Hepatocyte (in vitro differentiated cells): ENCODE measurements around the gene EPHB3. TPM values are rescaled to one million over a fixed set of nuclear protein-coding genes. Genes with fewer than 3 reads are reported as not detected.

Experiments used
- DNase-seq: peaks from one replicate; pipeline ENCODE4 v3.0.0-alpha.2; 2016; ENCODE audit warnings: low spot score
- H2AFZ ChIP-seq: fragments of 200-600 bp; sonication (generic); 2 replicates; pipeline ENCODE4 v1.6.0; 2016; ENCODE audit warnings: antibody characterized with exemption, mild to moderate bottlenecking
- H3K27ac ChIP-seq: fragments of 200-600 bp; sonication (generic); 2 replicates; pipeline ENCODE4 v1.5.1; 2016; ENCODE audit warnings: mild to moderate bottlenecking
- H3K27me3 ChIP-seq: fragments of 200-600 bp; sonication (generic); 2 replicates; pipeline ENCODE4 v1.6.1; 2016
- H3K36me3 ChIP-seq: fragments of 200-600 bp; sonication (generic); replicated peaks from 2 replicates; pipeline ENCODE4 v1.5.1; 2016; ENCODE audit warnings: low read depth; ENCODE audit not compliant: insufficient read depth
- H3K4me1 ChIP-seq: fragments of 200-600 bp; sonication (generic); 2 replicates; pipeline ENCODE4 v1.5.1; 2016; ENCODE audit warnings: mild to moderate bottlenecking, moderate library complexity; ENCODE audit not compliant: insufficient read depth
- H3K4me2 ChIP-seq: fragments of 200-600 bp; sonication (generic); 2 replicates; pipeline ENCODE4 v1.6.0; 2016
- H3K4me3 ChIP-seq: fragments of 200-600 bp; sonication (generic); 2 replicates; pipeline ENCODE4 v1.5.1; 2016; ENCODE audit warnings: mild to moderate bottlenecking
- H3K79me2 ChIP-seq: fragments of 200-600 bp; sonication (generic); 2 replicates; pipeline ENCODE4 v1.6.0; 2017; ENCODE audit warnings: mild to moderate bottlenecking
- H3K9me2 ChIP-seq: fragments of 200-600 bp; sonication (generic); replicated peaks from 2 replicates; pipeline ENCODE4 v1.6.0; 2017; ENCODE audit warnings: mild to moderate bottlenecking; ENCODE audit not compliant: insufficient read depth
- H3K9me3 ChIP-seq: fragments of 200-600 bp; sonication (generic); 2 replicates; pipeline ENCODE4 v1.5.1; 2016; ENCODE audit warnings: low read depth, mild to moderate bottlenecking
- H4K20me1 ChIP-seq: fragments of 200-600 bp; sonication (generic); 2 replicates; pipeline ENCODE4 v1.6.0; 2016; ENCODE audit warnings: mild to moderate bottlenecking; ENCODE audit not compliant: insufficient read depth, poor library complexity, severe bottlenecking
- EZH2 ChIP-seq: fragments of 200-600 bp; sonication (generic); IDR thresholded peaks from 2 replicates; pipeline ENCODE4 v1.6.1; 2016; ENCODE audit warnings: antibody characterized with exemption, mild to moderate bottlenecking, borderline replicate concordance
- EZH2phosphoT487 ChIP-seq: fragments of 200-600 bp; sonication (generic); IDR thresholded peaks from one replicate; pipeline ENCODE4 v1.6.1; 2018; ENCODE audit warnings: antibody characterized with exemption, mild to moderate bottlenecking, low read depth, moderate library complexity; ENCODE audit not compliant: unreplicated experiment, severe bottlenecking
- WGBS: methylation state at CpG from one replicate; pipeline ENCODE4 v1.1.6; 2016; ENCODE audit warnings: low lambda C conversion rate; ENCODE audit errors: missing lambda C conversion rate; 5-methylcytosine and 5-hydroxymethylcytosine counted together
- polyA plus RNA-seq: library from polyadenylated mRNA; unstranded; fragments of >200 nt; fragmentation: Nextera tagmentation; extraction: Ambion mirVana; gene quantifications from 2 replicates; pipeline ENCODE4 v1.2.1, GENCODE V29; 2016
- total RNA-seq: library from RNA; depleted of rRNA; stranded (reverse); fragments of >200 nt; gene quantifications from 2 replicates; pipeline ENCODE4 v1.2.3, GENCODE V29; 2014
- TF ChIP-seq, protein P1 (sequence below): fragments of 200-600 bp; sonication (generic); IDR thresholded peaks from 2 replicates; pipeline ENCODE4 v1.5.1; 2016; ENCODE audit warnings: antibody characterized with exemption, mild to moderate bottlenecking; ENCODE audit not compliant: poor library complexity

The EPHB3 gene
- total and polyA plus RNA-seq, 2 experiments from 2014 or later: 11.0 to 22.0 TPM

DNA sequence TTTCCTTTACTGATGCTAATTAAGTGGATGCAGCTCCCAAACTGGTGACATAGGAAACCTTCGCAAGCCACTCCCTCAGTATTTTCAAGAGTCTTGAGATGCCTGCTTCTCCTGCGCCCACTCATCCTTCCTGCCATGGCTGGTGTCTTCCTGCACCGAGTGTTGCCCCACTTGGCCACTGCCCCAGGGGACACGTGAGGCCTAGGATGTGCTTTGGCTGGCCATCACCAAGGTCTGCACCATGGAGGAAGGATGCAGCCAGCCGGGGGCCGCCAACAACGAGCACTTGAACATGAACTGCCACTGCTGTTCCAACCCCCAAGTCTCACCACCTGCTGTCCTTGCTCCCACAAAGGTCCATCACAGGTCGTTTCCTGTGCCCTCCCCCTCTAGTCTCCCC is 34.1 kb downstream of the EPHB3 start:
- no peak overlapping the region for H3K4me2 ChIP-seq

GRCh38 chr3:184596233-184596632 is 34.6 kb downstream of the EPHB3 start:
- H3K79me2 ChIP-seq: no peaks in the 10 kb centered on the region
- no peak overlapping the region for H2AFZ ChIP-seq

More for the DNA sequence above, 34.1 kb downstream of the EPHB3 start:
- WGBS: 85% methylated on average over 8 of the region's 8 CpGs
- Histone ChIP-seq H3K9me3 (no peaks in the 10 kb centered on the region), H3K4me1 (peaks cover 52% of the 10 kb centered on the region), H3K36me3 (no peaks in the 10 kb centered on the region), H3K27ac (no peak overlapping the region), H2AFZ (no peak overlapping the region), H3K79me2 (no peaks in the 10 kb centered on the region), H3K27me3 (peaks cover 3% of the 10 kb centered on the region), H3K9me2 (no peaks in the 10 kb centered on the region), H4K20me1 (no peaks in the 10 kb centered on the region), H3K4me3 (no peak overlapping the region)
- DNase-seq: no peak
- TF ChIP-seq EZH2phosphoT487 (no peak), EZH2 (no peak)
- TF ChIP-seq, protein P1, sequence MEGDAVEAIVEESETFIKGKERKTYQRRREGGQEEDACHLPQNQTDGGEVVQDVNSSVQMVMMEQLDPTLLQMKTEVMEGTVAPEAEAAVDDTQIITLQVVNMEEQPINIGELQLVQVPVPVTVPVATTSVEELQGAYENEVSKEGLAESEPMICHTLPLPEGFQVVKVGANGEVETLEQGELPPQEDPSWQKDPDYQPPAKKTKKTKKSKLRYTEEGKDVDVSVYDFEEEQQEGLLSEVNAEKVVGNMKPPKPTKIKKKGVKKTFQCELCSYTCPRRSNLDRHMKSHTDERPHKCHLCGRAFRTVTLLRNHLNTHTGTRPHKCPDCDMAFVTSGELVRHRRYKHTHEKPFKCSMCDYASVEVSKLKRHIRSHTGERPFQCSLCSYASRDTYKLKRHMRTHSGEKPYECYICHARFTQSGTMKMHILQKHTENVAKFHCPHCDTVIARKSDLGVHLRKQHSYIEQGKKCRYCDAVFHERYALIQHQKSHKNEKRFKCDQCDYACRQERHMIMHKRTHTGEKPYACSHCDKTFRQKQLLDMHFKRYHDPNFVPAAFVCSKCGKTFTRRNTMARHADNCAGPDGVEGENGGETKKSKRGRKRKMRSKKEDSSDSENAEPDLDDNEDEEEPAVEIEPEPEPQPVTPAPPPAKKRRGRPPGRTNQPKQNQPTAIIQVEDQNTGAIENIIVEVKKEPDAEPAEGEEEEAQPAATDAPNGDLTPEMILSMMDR: no peak

GRCh38 chr3:184596886-184597575 is 35.4 kb downstream of the EPHB3 start:
- Histone ChIP-seq H3K4me1 (peaks cover 47% of the 10 kb centered on the region), H3K4me2 (no peak overlapping the region), H2AFZ (no peak overlapping the region), H3K79me2 (no peaks in the 10 kb centered on the region), H3K9me2 (no peaks in the 10 kb centered on the region), H3K36me3 (no peaks in the 10 kb centered on the region), H3K27ac (no peak overlapping the region), H4K20me1 (no peaks in the 10 kb centered on the region), H3K27me3 (peaks cover 7% of the 10 kb centered on the region), H3K9me3 (no peaks in the 10 kb centered on the region), H3K4me3 (no peak overlapping the region)
- no peak for DNase-seq
- WGBS: 91% methylated on average over 6 of the region's 6 CpGs
- no peak for TF ChIP-seq EZH2
- no peak for TF ChIP-seq EZH2phosphoT487
- TF ChIP-seq, protein P1: no peak

More at GRCh38 chr3:184596233-184596632, 34.6 kb downstream of the EPHB3 start:
- H3K4me3 ChIP-seq: no peak overlapping the region
- TF ChIP-seq, protein P1: no peak
- TF ChIP-seq EZH2phosphoT487 (no peak), EZH2 (no peak)
- peaks cover 47% of the 10 kb centered on the region for H3K4me1 ChIP-seq
- no peaks in the 10 kb centered on the region for H4K20me1 ChIP-seq
- H3K36me3 ChIP-seq: no peaks in the 10 kb centered on the region
- peaks cover 7% of the 10 kb centered on the region for H3K27me3 ChIP-seq
- H3K27ac ChIP-seq: no peak overlapping the region
- no peaks in the 10 kb centered on the region for H3K9me3 ChIP-seq
- H3K4me2 ChIP-seq: no peak overlapping the region
- no peak for DNase-seq
- no peaks in the 10 kb centered on the region for H3K9me2 ChIP-seq
- WGBS: 68% methylated on average over 5 of the region's 5 CpGs
